ENCODE measurements around the gene TSHZ3.

TSHZ3 gene

DNA sequence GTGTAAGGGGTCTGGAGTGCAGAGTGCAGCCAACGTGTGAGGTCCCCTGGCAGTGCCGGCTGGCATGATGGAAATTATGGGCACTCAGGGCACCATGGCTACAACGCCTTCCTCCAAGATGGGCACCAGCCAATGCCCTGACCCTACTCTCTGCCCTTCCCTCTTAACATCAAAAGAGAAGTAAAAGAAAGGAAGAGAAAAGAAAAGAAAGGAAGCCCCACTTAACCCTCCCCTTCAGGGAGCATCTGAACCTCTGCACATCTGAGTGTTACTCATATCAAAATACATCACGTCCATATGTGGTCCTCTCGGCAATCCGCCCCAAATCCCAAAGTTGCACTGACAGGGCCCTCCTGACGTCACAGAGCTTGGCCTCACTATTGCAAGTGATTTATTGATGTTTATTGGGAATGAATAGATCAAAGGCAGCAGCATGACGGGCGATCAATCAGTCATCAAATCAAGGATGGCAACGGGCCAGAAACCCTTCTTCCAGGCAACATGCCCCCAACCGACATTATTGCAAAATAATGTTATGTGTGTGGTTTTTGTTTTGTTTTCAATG, 1.3 kb downstream of the TSHZ3 start:
- H3K27me3 ChIP-seq (ENCODE audit: insufficient read depth, low read length, poor library complexity, severe bottlenecking) = no peaks in the 10 kb centered on the region
- TF ChIP-seq, protein P1, sequence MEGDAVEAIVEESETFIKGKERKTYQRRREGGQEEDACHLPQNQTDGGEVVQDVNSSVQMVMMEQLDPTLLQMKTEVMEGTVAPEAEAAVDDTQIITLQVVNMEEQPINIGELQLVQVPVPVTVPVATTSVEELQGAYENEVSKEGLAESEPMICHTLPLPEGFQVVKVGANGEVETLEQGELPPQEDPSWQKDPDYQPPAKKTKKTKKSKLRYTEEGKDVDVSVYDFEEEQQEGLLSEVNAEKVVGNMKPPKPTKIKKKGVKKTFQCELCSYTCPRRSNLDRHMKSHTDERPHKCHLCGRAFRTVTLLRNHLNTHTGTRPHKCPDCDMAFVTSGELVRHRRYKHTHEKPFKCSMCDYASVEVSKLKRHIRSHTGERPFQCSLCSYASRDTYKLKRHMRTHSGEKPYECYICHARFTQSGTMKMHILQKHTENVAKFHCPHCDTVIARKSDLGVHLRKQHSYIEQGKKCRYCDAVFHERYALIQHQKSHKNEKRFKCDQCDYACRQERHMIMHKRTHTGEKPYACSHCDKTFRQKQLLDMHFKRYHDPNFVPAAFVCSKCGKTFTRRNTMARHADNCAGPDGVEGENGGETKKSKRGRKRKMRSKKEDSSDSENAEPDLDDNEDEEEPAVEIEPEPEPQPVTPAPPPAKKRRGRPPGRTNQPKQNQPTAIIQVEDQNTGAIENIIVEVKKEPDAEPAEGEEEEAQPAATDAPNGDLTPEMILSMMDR (conservative IDR thresholded peaks at IDR 0.05; ENCODE audit: low read length) = no peak
- no peak for TF ChIP-seq EZH2phosphoT487 (IDR thresholded peaks at IDR 0.05; ENCODE audit: borderline replicate concordance)
- H2AFZ ChIP-seq (ENCODE audit: low read length) = peak overlapping the region; percentile 59; the same call in 1 of the 2 replicates
- H3K4me3 ChIP-seq (ENCODE audit: low read length, poor library complexity, severe bottlenecking) = peak overlapping the region; percentile 71
- no peaks in the 10 kb centered on the region for H3K9me2 ChIP-seq (replicated peaks; ENCODE audit: low read depth, low read length)
- no peaks in the 10 kb centered on the region for H3K36me3 ChIP-seq (ENCODE audit: insufficient read depth, low read length)
- H3K4me1 ChIP-seq (ENCODE audit: insufficient read depth, low read length, poor library complexity, severe bottlenecking) = peaks cover 7% of the 10 kb centered on the region
- H3K9ac ChIP-seq (ENCODE audit: low read depth, low read length, poor library complexity, severe bottlenecking) = peak overlapping the region; percentile 65
- H4K20me1 ChIP-seq (ENCODE audit: insufficient read depth, low read length, poor library complexity, severe bottlenecking) = peaks cover 4% of the 10 kb centered on the region
- peak overlapping the region; percentile 73 for H3K4me2 ChIP-seq (ENCODE audit: low read depth, low read length, poor library complexity, severe bottlenecking)
- H3K79me2 ChIP-seq (ENCODE audit: insufficient read depth, low read length) = peaks cover 20% of the 10 kb centered on the region
- H3K9me3 ChIP-seq (ENCODE audit: insufficient read depth, low read depth, low read length) = no peaks in the 10 kb centered on the region
- no peaks in the 10 kb centered on the region for H3F3A ChIP-seq (ENCODE audit: low read depth)

DNA sequence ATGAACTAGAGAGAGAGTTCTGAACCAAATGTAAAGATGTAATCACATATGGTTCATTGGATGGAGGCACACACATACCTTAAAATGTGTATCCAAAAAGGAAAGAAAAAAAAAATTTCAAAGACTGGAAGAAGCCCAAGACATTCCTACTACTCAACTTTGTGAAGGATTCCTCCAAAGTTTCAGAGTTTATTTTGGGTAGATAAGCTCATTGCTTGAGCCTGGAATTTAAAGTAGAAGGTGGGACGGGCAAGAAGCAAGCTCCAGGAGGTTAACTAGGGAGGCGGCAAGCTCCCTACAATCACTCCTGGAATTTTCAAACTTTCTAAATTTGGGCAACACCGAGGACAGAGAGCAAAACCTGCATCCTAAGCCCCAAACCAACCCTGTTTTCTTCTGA, 1.9 kb downstream of the TSHZ3 start:
- H2AFZ ChIP-seq (ENCODE audit: low read length) = no peak overlapping the region
- peaks cover 7% of the 10 kb centered on the region for H3K4me1 ChIP-seq (ENCODE audit: insufficient read depth, low read length, poor library complexity, severe bottlenecking)
- H3K9me3 ChIP-seq (ENCODE audit: insufficient read depth, low read depth, low read length) = no peaks in the 10 kb centered on the region
- no peaks in the 10 kb centered on the region for H3K36me3 ChIP-seq (ENCODE audit: insufficient read depth, low read length)
- no peaks in the 10 kb centered on the region for H3K9me2 ChIP-seq (replicated peaks; ENCODE audit: low read depth, low read length)
- H3F3A ChIP-seq (ENCODE audit: low read depth) = no peaks in the 10 kb centered on the region
- H3K4me2 ChIP-seq (ENCODE audit: low read depth, low read length, poor library complexity, severe bottlenecking) = peak overlapping the region; percentile 73
- H4K20me1 ChIP-seq (ENCODE audit: insufficient read depth, low read length, poor library complexity, severe bottlenecking) = peaks cover 4% of the 10 kb centered on the region
- no peaks in the 10 kb centered on the region for H3K27me3 ChIP-seq (ENCODE audit: insufficient read depth, low read length, poor library complexity, severe bottlenecking)
- peak overlapping the region; percentile 71 for H3K4me3 ChIP-seq (ENCODE audit: low read length, poor library complexity, severe bottlenecking)
- no peak for TF ChIP-seq EZH2phosphoT487 (IDR thresholded peaks at IDR 0.05; ENCODE audit: borderline replicate concordance)
- TF ChIP-seq, protein P1 (conservative IDR thresholded peaks at IDR 0.05; ENCODE audit: low read length) = no peak
- H3K9ac ChIP-seq (ENCODE audit: low read depth, low read length, poor library complexity, severe bottlenecking) = no peak overlapping the region
- peaks cover 20% of the 10 kb centered on the region for H3K79me2 ChIP-seq (ENCODE audit: insufficient read depth, low read length)

DNA sequence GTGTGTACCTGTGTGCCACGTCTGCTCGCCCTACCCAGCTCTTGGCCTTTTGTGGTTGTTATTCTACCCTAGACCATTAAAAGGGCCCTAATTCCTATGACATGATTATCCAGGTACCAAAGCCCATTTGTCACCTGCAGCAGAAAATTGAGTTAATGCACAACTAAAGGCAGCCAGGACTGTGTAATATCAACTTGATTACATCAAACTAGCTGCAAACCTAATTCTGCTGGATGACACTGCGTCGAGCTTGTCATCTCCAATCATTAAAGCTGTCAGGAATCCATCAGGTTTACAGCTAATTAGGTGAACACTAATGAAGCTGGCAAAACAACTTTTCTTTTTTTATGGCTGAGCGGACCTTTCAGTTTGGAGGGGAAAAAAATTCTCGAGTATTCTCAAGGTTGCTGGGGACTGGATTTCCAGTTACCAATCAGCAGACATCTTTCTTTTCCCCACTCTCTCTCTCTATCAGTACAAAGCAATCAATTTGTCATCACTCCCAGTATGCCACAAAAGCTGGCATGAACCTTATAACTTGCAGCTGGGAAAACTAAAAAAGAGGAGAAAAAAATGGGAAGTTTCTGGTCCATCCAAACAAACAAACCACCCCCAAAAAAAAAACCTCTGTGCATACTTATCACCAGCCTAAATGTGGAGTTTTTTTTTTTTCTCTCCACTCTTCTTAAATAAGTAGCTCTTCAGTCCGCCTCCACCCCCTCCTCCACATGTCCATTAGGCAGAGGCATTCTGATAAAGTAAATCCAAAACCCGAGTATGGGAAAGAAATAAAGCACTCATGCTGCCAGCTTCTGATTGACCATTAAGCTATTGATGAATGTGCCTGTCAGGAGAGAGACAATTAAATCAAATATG, 2.8 kb downstream of the TSHZ3 start:
- peaks cover 4% of the 10 kb centered on the region for H4K20me1 ChIP-seq (ENCODE audit: insufficient read depth, low read length, poor library complexity, severe bottlenecking)
- no peaks in the 10 kb centered on the region for H3K36me3 ChIP-seq (ENCODE audit: insufficient read depth, low read length)
- no peaks in the 10 kb centered on the region for H3K9me3 ChIP-seq (ENCODE audit: insufficient read depth, low read depth, low read length)
- H3K4me2 ChIP-seq (ENCODE audit: low read depth, low read length, poor library complexity, severe bottlenecking) = no peak overlapping the region
- H3K79me2 ChIP-seq (ENCODE audit: insufficient read depth, low read length) = peaks cover 20% of the 10 kb centered on the region
- no peaks in the 10 kb centered on the region for H3F3A ChIP-seq (ENCODE audit: low read depth)
- peaks cover 7% of the 10 kb centered on the region for H3K4me1 ChIP-seq (ENCODE audit: insufficient read depth, low read length, poor library complexity, severe bottlenecking)
- no peak overlapping the region for H3K4me3 ChIP-seq (ENCODE audit: low read length, poor library complexity, severe bottlenecking)
- no peaks in the 10 kb centered on the region for H3K9me2 ChIP-seq (replicated peaks; ENCODE audit: low read depth, low read length)
- H3K27me3 ChIP-seq (ENCODE audit: insufficient read depth, low read length, poor library complexity, severe bottlenecking) = no peaks in the 10 kb centered on the region
- TF ChIP-seq, protein P1 (conservative IDR thresholded peaks at IDR 0.05; ENCODE audit: low read length) = no peak
- TF ChIP-seq EZH2phosphoT487 (IDR thresholded peaks at IDR 0.05; ENCODE audit: borderline replicate concordance) = no peak
- no peak overlapping the region for H3K9ac ChIP-seq (ENCODE audit: low read depth, low read length, poor library complexity, severe bottlenecking)
- H2AFZ ChIP-seq (ENCODE audit: low read length) = no peak overlapping the region

Data from Loucy (cell line).